Pancreas (tissue), 10 donors: Measurements from ENCODE around the gene CISTR. TPM values are rescaled to one million over a fixed set of nuclear protein-coding genes. Genes with fewer than 3 reads are reported as not detected.
A peak's percentile ranks its signal among the peaks of the same experiment; 100 is the strongest.

Experiments used
- ATAC-seq, 4 donors: fragments of 200-7000 bp; cut with Tn5 transposase; one replicate each; pipeline versions ENCODE4 v1.8.0 to v1.9.1; 2020; ENCODE audit warnings: mild to moderate bottlenecking in 4 of 4, moderate library complexity in 4 of 4
- DNase-seq, 6 donors: peaks; one replicate each; pipeline ENCODE4 v3.0.0-alpha.2; 2020
- FAIRE-seq: peaks from 2 replicates; lab custom pipeline; 2012; peaks lifted over from hg19 to GRCh38; lab: Jason Lieb, UNC
- H3K27ac ChIP-seq, 4 donors: fragments of 200-600 bp; sonication (generic); 1 replicate in 3 of 4; 2 replicates in 1 of 4; pipeline versions ENCODE4 v1.5.0 to v1.8.0; 2020
- H3K27me3 ChIP-seq, 4 donors: fragments of 200-600 bp; one replicate each; pipeline ENCODE4 v1.8.0; 2021
- H3K36me3 ChIP-seq, 3 donors: fragments of 200-600 bp; sonication (generic) in 1 of 3; one replicate each; pipeline versions ENCODE4 v1.5.0 to v1.8.0; 2020 to 2021
- H3K4me1 ChIP-seq, 3 donors: fragments of 200-600 bp; one replicate each; pipeline ENCODE4 v1.8.0; 2021
- H3K4me3 ChIP-seq, 4 donors: fragments of 200-600 bp; sonication (generic) in 2 of 4; one replicate each; pipeline versions ENCODE4 v1.5.0 to v1.8.0; 2020 to 2021
- H3K9me3 ChIP-seq, 4 donors: fragments of 200-600 bp; one replicate each; pipeline ENCODE4 v1.8.0; 2021
- CTCF ChIP-seq, 4 donors: fragments of 200-600 bp; sonication (generic) in 3 of 4; IDR thresholded peaks; one replicate each; pipeline versions ENCODE4 v1.5.0 to v1.8.0; 2021; ENCODE audit warnings: antibody characterized with exemption in 4 of 4
- WGBS, 2 donors: extraction: QIAGEN DNeasy Blood & Tissue Kit; methylation state at CpG; one replicate each; pipeline ENCODE4 v1.1.7; 2013; 5-methylcytosine and 5-hydroxymethylcytosine counted together
- intact Hi-C, 3 donors: fragments of 100-400 bp; cut with DNase I; formaldehyde crosslinking; loops; one replicate each; pipeline versions ENCODE4 v1.11.1 to v1.14.2; 2022
- polyA plus RNA-seq, 2 donors: library from polyadenylated mRNA; stranded (reverse); fragments of 200-250 nt; gene quantifications; one replicate each; pipeline ENCODE4 v1.2.3, GENCODE V29; 2013
- total RNA-seq, 6 donors: library from RNA; stranded (reverse); fragmentation: NEBNext Ultra II Directional in 4 of 6; extraction: Animal tissue kit (Norgen Biotek cat#: 25700) in 4 of 6; gene quantifications; one replicate each; pipeline versions ENCODE4 v1.2.1 to v1.2.4, GENCODE V29; 2021 to 2023
- donor health status: healthy with polysubstance abuse.
- donor health status: DM: no; HTN: no; CAD: no; lungs with moderate emphysema.
- donor health status: DM: no; HTN: no; CAD: no.
- donor health status: control.
- donor health status: control.
- donor health status: Bipolar disorder and iron deficiency.
- donor health status: DM: yes; HTN: yes; CAD: no.
- donor health status: DM: no; HTN: no; CAD: no.
- donor health status: DM: no; HTN: no; CAD: no.
- donor health status: DM: yes; HTN: yes; CAD: no.

The CISTR gene
- total and polyA plus RNA-seq, 8 donors, result not detected

- H3K4me3 ChIP-seq, result no peak overlapping the region
- FAIRE-seq (no peak), DNase-seq (no peak), ATAC-seq (no peak)
- intact Hi-C loops, result no loop called here
- no peak for TF ChIP-seq CTCF (IDR thresholded peaks at IDR 0.05)
- no peaks in the 10 kb centered on the region for H3K36me3 ChIP-seq
- peaks cover 0 to 12% (median 0%) of the 10 kb centered on the region in 3 donors for H3K4me1 ChIP-seq
- WGBS, 2 donors, result 92 to 93% methylated on average over 6 of the region's 6 CpGs
- H3K27ac ChIP-seq, result no peak overlapping the region
- H3K27me3 ChIP-seq, result peaks cover 0 to 5% (median 0%) of the 10 kb centered on the region in 4 donors
- no peaks in the 10 kb centered on the region for H3K9me3 ChIP-seq
These were observed 15.2 kb downstream of the CISTR start for GRCh38 chr12:53736592-53736991.

DNA sequence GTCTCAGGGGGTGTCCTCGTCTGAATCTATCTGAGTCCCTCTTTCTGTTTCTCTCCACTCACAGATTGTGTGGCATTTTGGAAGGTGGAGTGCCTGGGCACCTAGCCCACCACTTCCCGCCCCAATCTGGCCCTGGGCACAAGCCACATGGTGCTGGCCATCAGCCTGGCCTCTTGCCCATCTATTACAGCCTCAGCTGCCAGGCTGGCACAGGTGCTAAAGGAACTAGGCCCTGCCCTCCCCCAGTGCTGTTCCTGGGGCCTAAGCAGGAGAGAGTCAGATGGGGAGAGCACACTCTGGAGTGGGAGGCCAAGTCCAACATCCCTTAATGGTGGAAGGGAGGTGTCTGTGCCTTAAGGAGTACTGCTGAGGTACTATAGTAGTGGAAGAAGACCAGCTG, 16.2 kb downstream of the CISTR start:
- no peaks in the 10 kb centered on the region for H3K36me3 ChIP-seq
- WGBS, 2 donors, result 9 to 17% methylated on average over 2 of the region's 2 CpGs
- H3K4me1 ChIP-seq, result peaks cover 0 to 12% (median 0%) of the 10 kb centered on the region in 3 donors
- DNase-seq (peak; percentile 73 to 94 (median 86)), FAIRE-seq (no peak), ATAC-seq (peak; percentile 89 to 98 (median 94))
- intact Hi-C loops, result no loop called here
- H3K27ac ChIP-seq, result no peak overlapping the region
- no peak for TF ChIP-seq CTCF (IDR thresholded peaks at IDR 0.05)
- H3K27me3 ChIP-seq, result peaks cover 0 to 2% (median 0%) of the 10 kb centered on the region in 4 donors
- H3K4me3 ChIP-seq, result no peak overlapping the region
- no peaks in the 10 kb centered on the region for H3K9me3 ChIP-seq

DNA sequence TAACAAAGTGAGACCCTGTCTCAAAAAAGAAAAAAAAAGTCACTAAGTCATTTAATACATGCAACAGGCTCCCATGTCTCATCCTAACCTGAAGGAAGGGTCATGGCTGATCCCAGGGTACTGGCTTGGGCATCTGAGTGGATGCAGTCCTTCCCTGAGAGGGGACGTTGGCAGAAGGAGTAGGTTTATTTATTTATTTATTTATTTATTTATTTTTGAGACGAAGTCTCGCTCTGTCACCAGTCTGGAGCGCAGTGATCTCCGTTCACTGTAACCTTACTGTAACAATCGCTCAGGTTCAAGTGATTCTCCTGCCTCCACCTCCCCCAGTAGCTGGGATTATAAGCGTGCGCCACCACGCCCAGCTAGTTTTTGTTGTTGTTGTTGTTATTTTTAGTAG, 17.4 kb downstream of the CISTR start:
- no peaks in the 10 kb centered on the region for H3K9me3 ChIP-seq
- H3K27ac ChIP-seq, result no peak overlapping the region
- intact Hi-C loops, result no loop called here
- WGBS, 2 donors, result 90 to 92% methylated on average over 9 of the region's 9 CpGs
- ATAC-seq (no peak), FAIRE-seq (no peak), DNase-seq (no peak)
- no peak for TF ChIP-seq CTCF (IDR thresholded peaks at IDR 0.05)
- H3K27me3 ChIP-seq, result no peaks in the 10 kb centered on the region
- no peaks in the 10 kb centered on the region for H3K36me3 ChIP-seq
- H3K4me3 ChIP-seq, result no peak overlapping the region
- H3K4me1 ChIP-seq, result peaks cover 0 to 7% (median 0%) of the 10 kb centered on the region in 3 donors

GRCh38 chr12:53733807-53734200, 18.0 kb downstream of the CISTR start:
- WGBS, 2 donors, result 77 to 80% methylated on average over 5 of the region's 5 CpGs
- ATAC-seq, result no peak
- no peak for FAIRE-seq
- Histone ChIP-seq H3K27ac (no peak overlapping the region), H3K36me3 (no peaks in the 10 kb centered on the region), H3K4me1 (peaks cover 0 to 5% (median 0%) of the 10 kb centered on the region in 3 donors), H3K9me3 (no peaks in the 10 kb centered on the region), H3K27me3 (no peaks in the 10 kb centered on the region), H3K4me3 (no peak overlapping the region)
- no peak for TF ChIP-seq CTCF (IDR thresholded peaks at IDR 0.05)
- intact Hi-C loops, result no loop called here
- no peak for DNase-seq

DNA sequence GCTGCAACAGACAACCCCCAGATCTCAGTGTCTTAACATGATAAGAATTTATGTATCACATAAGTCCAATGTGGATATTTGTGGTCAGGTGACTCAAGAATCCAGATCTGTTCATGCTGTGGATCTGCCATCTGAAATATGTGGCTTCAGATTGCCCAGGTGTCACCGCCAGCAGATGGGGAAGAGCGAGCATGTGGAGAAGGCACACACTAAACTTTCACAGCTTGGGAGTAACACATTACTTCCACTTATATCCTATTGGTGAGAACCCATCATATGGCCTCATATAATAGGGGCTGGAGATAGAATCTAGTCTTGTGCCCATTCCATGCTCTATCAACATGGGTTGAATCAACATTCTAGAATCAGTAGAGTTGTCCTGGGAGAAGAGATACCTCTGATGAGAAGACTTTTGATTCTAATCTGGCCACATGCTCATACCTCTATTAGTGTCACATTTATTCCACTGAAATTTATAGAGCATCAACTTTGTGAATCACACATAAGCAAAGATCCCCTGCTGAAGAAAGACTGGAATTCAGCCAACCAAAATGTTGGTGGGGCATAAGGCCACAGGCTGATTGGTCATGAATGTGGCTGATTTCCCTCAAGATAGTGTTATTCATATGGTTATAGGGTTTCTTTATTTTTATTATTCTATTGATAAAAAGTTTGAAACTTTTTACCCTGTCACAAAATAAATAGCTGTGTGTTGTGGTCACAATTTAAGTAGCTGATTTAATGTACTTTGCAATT, 18.6 kb downstream of the CISTR start:
- Histone ChIP-seq H3K27me3 (no peaks in the 10 kb centered on the region), H3K9me3 (no peaks in the 10 kb centered on the region), H3K4me3 (no peak overlapping the region), H3K4me1 (peaks cover 0 to 5% (median 0%) of the 10 kb centered on the region in 3 donors), H3K36me3 (no peaks in the 10 kb centered on the region), H3K27ac (no peak overlapping the region)
- FAIRE-seq (no peak), DNase-seq (no peak), ATAC-seq (no peak)
- whole genome bisulfite sequencing, 2 donors, result 94% methylated on average over 2 of the region's 2 CpGs
- intact Hi-C loops, result no loop called here
- TF ChIP-seq CTCF (IDR thresholded peaks at IDR 0.05), result no peak
